Urinary bladder (tissue), 4 donors: ENCODE measurements around the gene LIN7A. TPM values are rescaled to one million over a fixed set of nuclear protein-coding genes. Genes with fewer than 3 reads are reported as not detected.
A peak's percentile ranks its signal among the peaks of the same experiment; 100 is the strongest.

Source experiments
- DNase-seq: peaks from one replicate; pipeline ENCODE4 v3.0.0-alpha.2; 2015; ENCODE audit errors: extremely low spot score
- H3K27ac ChIP-seq: one replicate; pipeline ENCODE4 v1.5.1; 2013; ENCODE audit warnings: low read depth, mild to moderate bottlenecking, moderate library complexity
- H3K36me3 ChIP-seq: one replicate; pipeline ENCODE4 v1.6.1; 2013; ENCODE audit warnings: mild to moderate bottlenecking, moderate library complexity; ENCODE audit not compliant: insufficient read depth
- H3K4me1 ChIP-seq: one replicate; pipeline ENCODE4 v1.6.1; 2013; ENCODE audit warnings: mild to moderate bottlenecking, moderate library complexity; ENCODE audit not compliant: insufficient read depth
- H3K4me3 ChIP-seq: one replicate; pipeline ENCODE4 v1.5.1; 2013; ENCODE audit warnings: low read depth, low read length
- WGBS: extraction: QIAGEN DNeasy Blood & Tissue Kit; methylation state at CpG from one replicate; pipeline ENCODE4 v1.1.7; 2013; 5-methylcytosine and 5-hydroxymethylcytosine counted together
- polyA plus RNA-seq: library from polyadenylated mRNA; stranded (reverse); fragments of 200-250 nt; gene quantifications from one replicate; pipeline ENCODE4 v1.2.3, GENCODE V29; 2013
- total RNA-seq: library from RNA; depleted of rRNA; stranded (reverse); fragments of >200 nt; gene quantifications from one replicate; pipeline ENCODE4 v1.2.3, GENCODE V29; 2014
- donor health status: healthy with polysubstance abuse.
- donor health status: healthy.

Gene LIN7A
- total and polyA plus RNA-seq, 2 donors: 6.2 to 31.2 TPM

GRCh38 chr12:80861641-80862378 lies 75.9 kb downstream of the LIN7A start:
- WGBS: 81% methylated on average over 2 of the region's 2 CpGs
- DNase-seq: no peak
- Histone ChIP-seq H3K36me3 (no peaks in the 10 kb centered on the region), H3K27ac (no peak overlapping the region), H3K4me3 (no peak overlapping the region), H3K4me1 (peaks cover 1% of the 10 kb centered on the region)

GRCh38 chr12:80860928-80861327 lies 76.8 kb downstream of the LIN7A start:
- H3K4me3 ChIP-seq: no peak overlapping the region
- no peak overlapping the region for H3K27ac ChIP-seq
- no peak for DNase-seq
- no peaks in the 10 kb centered on the region for H3K36me3 ChIP-seq
- 96% methylated on average over 5 of the region's 5 CpGs for WGBS
- H3K4me1 ChIP-seq: peaks cover 1% of the 10 kb centered on the region

GRCh38 chr12:80860206-80860605 lies 77.5 kb downstream of the LIN7A start:
- DNase-seq: no peak
- no peak overlapping the region for H3K4me3 ChIP-seq
- H3K27ac ChIP-seq: no peak overlapping the region
- H3K36me3 ChIP-seq: no peaks in the 10 kb centered on the region
- 88% methylated on average over 2 of the region's 2 CpGs for WGBS
- no peaks in the 10 kb centered on the region for H3K4me1 ChIP-seq

- DNase-seq: no peak
Observed at GRCh38 chr12:80858356-80858755, 79.4 kb downstream of the LIN7A start.

GRCh38 chr12:80857311-80857710 lies 80.4 kb downstream of the LIN7A start:
- Histone ChIP-seq H3K4me3 (no peak overlapping the region), H3K36me3 (no peaks in the 10 kb centered on the region)
- WGBS: 94% methylated on average over 1 of the region's 1 CpG

More at GRCh38 chr12:80858356-80858755, 79.4 kb downstream of the LIN7A start:
- H3K4me1 ChIP-seq: no peaks in the 10 kb centered on the region
- H3K36me3 ChIP-seq: no peaks in the 10 kb centered on the region
- H3K27ac ChIP-seq: no peak overlapping the region
- H3K4me3 ChIP-seq: no peak overlapping the region

GRCh38 chr12:80849337-80849736 lies 88.4 kb downstream of the LIN7A start:
- no peak for DNase-seq
- Histone ChIP-seq H3K4me1 (no peaks in the 10 kb centered on the region), H3K4me3 (no peak overlapping the region), H3K27ac (no peak overlapping the region), H3K36me3 (no peaks in the 10 kb centered on the region)

More at GRCh38 chr12:80857311-80857710, 80.4 kb downstream of the LIN7A start:
- Histone ChIP-seq H3K27ac (no peak overlapping the region), H3K4me1 (no peaks in the 10 kb centered on the region)
- no peak for DNase-seq

- WGBS: 99% methylated on average over 1 of the region's 1 CpG
Observed at GRCh38 chr12:80848858-80849257, 88.9 kb downstream of the LIN7A start.

GRCh38 chr12:80847575-80847974 lies 90.2 kb downstream of the LIN7A start:
- no peaks in the 10 kb centered on the region for H3K36me3 ChIP-seq
- H3K4me3 ChIP-seq: no peak overlapping the region
- 90% methylated on average over 3 of the region's 3 CpGs for WGBS
- no peak for DNase-seq
- no peak overlapping the region for H3K27ac ChIP-seq
- no peaks in the 10 kb centered on the region for H3K4me1 ChIP-seq

More at GRCh38 chr12:80848858-80849257, 88.9 kb downstream of the LIN7A start:
- no peak overlapping the region for H3K27ac ChIP-seq
- H3K4me3 ChIP-seq: no peak overlapping the region
- no peaks in the 10 kb centered on the region for H3K36me3 ChIP-seq
- no peaks in the 10 kb centered on the region for H3K4me1 ChIP-seq
- DNase-seq: no peak

GRCh38 chr12:80846952-80847351 lies 90.8 kb downstream of the LIN7A start:
- H3K36me3 ChIP-seq: no peaks in the 10 kb centered on the region
- no peak for DNase-seq
- 61% methylated on average over 2 of the region's 2 CpGs for WGBS
- no peaks in the 10 kb centered on the region for H3K4me1 ChIP-seq
- no peak overlapping the region for H3K4me3 ChIP-seq
- H3K27ac ChIP-seq: no peak overlapping the region

- H3K36me3 ChIP-seq: no peaks in the 10 kb centered on the region
- H3K4me1 ChIP-seq: no peaks in the 10 kb centered on the region
- no peak for DNase-seq
- 36% methylated on average over 5 of the region's 5 CpGs for WGBS
- H3K27ac ChIP-seq: no peak overlapping the region
- no peak overlapping the region for H3K4me3 ChIP-seq
Observed at GRCh38 chr12:80845639-80846038, 92.1 kb downstream of the LIN7A start.

- no peak for DNase-seq
- 97% methylated on average over 1 of the region's 1 CpG for WGBS
Observed at GRCh38 chr12:80843969-80844368, 93.8 kb downstream of the LIN7A start.

GRCh38 chr12:80838708-80839107 lies 99.0 kb downstream of the LIN7A start:
- H3K4me3 ChIP-seq: no peak overlapping the region
- DNase-seq: no peak
- WGBS: 41% methylated on average over 1 of the region's 1 CpG
- H3K4me1 ChIP-seq: no peaks in the 10 kb centered on the region
- no peaks in the 10 kb centered on the region for H3K36me3 ChIP-seq
- H3K27ac ChIP-seq: no peak overlapping the region

More at GRCh38 chr12:80843969-80844368, 93.8 kb downstream of the LIN7A start:
- Histone ChIP-seq H3K4me1 (no peaks in the 10 kb centered on the region), H3K4me3 (no peak overlapping the region), H3K36me3 (no peaks in the 10 kb centered on the region), H3K27ac (no peak overlapping the region)

- Histone ChIP-seq H3K4me1 (no peaks in the 10 kb centered on the region), H3K27ac (no peak overlapping the region), H3K36me3 (no peaks in the 10 kb centered on the region), H3K4me3 (no peak overlapping the region)
- peak; percentile 18 for DNase-seq
- 46% methylated on average over 4 of the region's 4 CpGs for WGBS
Observed at GRCh38 chr12:80838024-80838658, 99.6 kb downstream of the LIN7A start.

GRCh38 chr12:80837342-80837978 lies 100.3 kb downstream of the LIN7A start:
- Histone ChIP-seq H3K4me3 (no peak overlapping the region), H3K36me3 (no peaks in the 10 kb centered on the region), H3K4me1 (no peaks in the 10 kb centered on the region), H3K27ac (no peak overlapping the region)
- DNase-seq: no peak
- WGBS: 36% methylated on average over 5 of the region's 5 CpGs
